Measurements from ENCODE around the gene PSD4. TPM values are rescaled to one million over a fixed set of nuclear protein-coding genes. Genes with fewer than 3 reads are reported as not detected.

PSD4 gene
- total and polyA plus RNA-seq, 10 of the 15 experiments (the other 5 are each of a cell fraction or from before 2014, with no cell fraction given): 0.68 to 114 (median 35.1) TPM

DNA sequence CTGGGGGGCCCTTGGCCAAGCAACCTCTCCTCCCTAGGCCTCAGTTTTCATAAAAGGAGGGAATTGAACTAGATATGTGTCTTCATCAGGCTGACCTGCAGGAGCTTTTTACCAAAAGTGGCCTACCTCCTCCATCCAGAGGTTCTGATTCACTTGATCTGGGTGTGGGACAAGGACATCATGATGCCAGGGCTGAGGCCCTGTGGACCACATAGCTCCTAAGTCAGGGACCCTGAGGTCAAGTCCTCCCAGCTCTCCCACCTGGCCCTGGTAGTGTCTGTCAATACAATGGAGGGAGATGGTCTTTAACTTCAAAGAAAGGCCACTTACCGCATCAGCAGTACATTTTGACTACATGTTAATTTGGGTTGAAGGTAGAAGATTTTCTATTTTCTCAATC, 35.9 kb upstream of the PSD4 start:
- SMC1A ChIA-PET (ENCODE audit: uncharacterized antibody, unreplicated experiment): interaction anchor here (0.6 to 4.9 kb wide), 33 partner anchors 9 to 252 kb away, joined by 3 to 52 read pairs (median 4); partner anchors contain the start of gene PSD4

More for the DNA sequence above, 35.9 kb upstream of the PSD4 start:
- CTCF ChIA-PET: interaction anchor here (0.6 to 11.0 kb wide), 46 partner anchors 8 to 316 kb away, joined by 3 to 195 read pairs (median 6); partner anchors contain the start of genes IL1RN and PSD4
- BruUV-seq (replicated peaks): no TSS peak
- in situ Hi-C loops (cut with MboI): loop anchor here (5.0 kb wide), 1 partner anchor 234 kb away; no protein-coding TSS in a partner anchor
- Histone ChIP-seq H3K4me1 (ENCODE audit: control insufficient read depth, insufficient read depth, low read length) (peaks cover 4% of the 10 kb centered on the region; the same call in 1 of the 2 replicates), H2AFZ (ENCODE audit: control insufficient read depth, low read depth, low read length) (no peak overlapping the region), H3K4me3 (no peak overlapping the region), H3K9ac (ENCODE audit: control insufficient read depth, insufficient read depth, low read length) (no peak overlapping the region), H3K27ac (ENCODE audit: control insufficient read depth, insufficient read depth) (no peak overlapping the region), H3K27me3 (replicated peaks in 1 of 2; ENCODE audit: control insufficient read depth in 2 of 2, insufficient read depth in 2 of 2, low read length in 1 of 2) (no peaks in the 10 kb centered on the region; a peak in 1 of 4 replicates), H3K4me2 (ENCODE audit: control insufficient read depth, insufficient read depth) (no peak overlapping the region), H4K20me1 (ENCODE audit: control insufficient read depth, insufficient read depth) (no peaks in the 10 kb centered on the region), H3K9me3 (replicated peaks; ENCODE audit: control insufficient read depth, insufficient read depth, low read length) (no peaks in the 10 kb centered on the region), H3K79me2 (ENCODE audit: control insufficient read depth, insufficient read depth, low read length) (no peaks in the 10 kb centered on the region), H3K36me3 (ENCODE audit: control insufficient read depth in 2 of 2, insufficient read depth in 2 of 2, low read length in 1 of 2) (no peaks in the 10 kb centered on the region)
- POLR2A ChIA-PET: interaction anchor here (0.6 to 1.6 kb wide), 7 partner anchors 36 to 302 kb away, joined by 3 to 7 read pairs (median 3); partner anchors contain the start of gene PSD4
- RAD21 ChIA-PET (ENCODE audit: unreplicated experiment): interaction anchor here (0.6 to 6.5 kb wide), 23 partner anchors 13 to 810 kb away, joined by 3 to 75 read pairs (median 6); partner anchors contain the start of gene PSD4
- DNase-seq (ENCODE audit: low read depth, low spot score): no peak
- no peak for ATAC-seq
- WGBS (ENCODE audit: insufficient coverage, insufficient replicate concordance, low lambda C conversion rate, missing lambda C conversion rate): 100% methylated on average over 1 of the region's 1 CpG
- intact Hi-C loops (cut with micrococcal nuclease; ENCODE audit: unreplicated experiment): loop anchor here (1.0 to 2.0 kb wide), 5 partner anchors 37 to 253 kb away; no protein-coding TSS in a partner anchor
- TF ChIP-seq ZNF217 (IDR thresholded peaks at IDR 0.05) (no peak), MEF2B (IDR thresholded peaks at IDR 0.05; ENCODE audit: partially characterized antibody, poor library complexity, severe bottlenecking) (no peak)
- TF ChIP-seq, protein P1, sequence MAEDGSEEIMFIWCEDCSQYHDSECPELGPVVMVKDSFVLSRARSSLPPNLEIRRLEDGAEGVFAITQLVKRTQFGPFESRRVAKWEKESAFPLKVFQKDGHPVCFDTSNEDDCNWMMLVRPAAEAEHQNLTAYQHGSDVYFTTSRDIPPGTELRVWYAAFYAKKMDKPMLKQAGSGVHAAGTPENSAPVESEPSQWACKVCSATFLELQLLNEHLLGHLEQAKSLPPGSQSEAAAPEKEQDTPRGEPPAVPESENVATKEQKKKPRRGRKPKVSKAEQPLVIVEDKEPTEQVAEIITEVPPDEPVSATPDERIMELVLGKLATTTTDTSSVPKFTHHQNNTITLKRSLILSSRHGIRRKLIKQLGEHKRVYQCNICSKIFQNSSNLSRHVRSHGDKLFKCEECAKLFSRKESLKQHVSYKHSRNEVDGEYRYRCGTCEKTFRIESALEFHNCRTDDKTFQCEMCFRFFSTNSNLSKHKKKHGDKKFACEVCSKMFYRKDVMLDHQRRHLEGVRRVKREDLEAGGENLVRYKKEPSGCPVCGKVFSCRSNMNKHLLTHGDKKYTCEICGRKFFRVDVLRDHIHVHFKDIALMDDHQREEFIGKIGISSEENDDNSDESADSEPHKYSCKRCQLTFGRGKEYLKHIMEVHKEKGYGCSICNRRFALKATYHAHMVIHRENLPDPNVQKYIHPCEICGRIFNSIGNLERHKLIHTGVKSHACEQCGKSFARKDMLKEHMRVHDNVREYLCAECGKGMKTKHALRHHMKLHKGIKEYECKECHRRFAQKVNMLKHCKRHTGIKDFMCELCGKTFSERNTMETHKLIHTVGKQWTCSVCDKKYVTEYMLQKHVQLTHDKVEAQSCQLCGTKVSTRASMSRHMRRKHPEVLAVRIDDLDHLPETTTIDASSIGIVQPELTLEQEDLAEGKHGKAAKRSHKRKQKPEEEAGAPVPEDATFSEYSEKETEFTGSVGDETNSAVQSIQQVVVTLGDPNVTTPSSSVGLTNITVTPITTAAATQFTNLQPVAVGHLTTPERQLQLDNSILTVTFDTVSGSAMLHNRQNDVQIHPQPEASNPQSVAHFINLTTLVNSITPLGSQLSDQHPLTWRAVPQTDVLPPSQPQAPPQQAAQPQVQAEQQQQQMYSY (CRISPR knock-in tag; IDR thresholded peaks at IDR 0.05): no peak
- TF ChIP-seq, protein P2, sequence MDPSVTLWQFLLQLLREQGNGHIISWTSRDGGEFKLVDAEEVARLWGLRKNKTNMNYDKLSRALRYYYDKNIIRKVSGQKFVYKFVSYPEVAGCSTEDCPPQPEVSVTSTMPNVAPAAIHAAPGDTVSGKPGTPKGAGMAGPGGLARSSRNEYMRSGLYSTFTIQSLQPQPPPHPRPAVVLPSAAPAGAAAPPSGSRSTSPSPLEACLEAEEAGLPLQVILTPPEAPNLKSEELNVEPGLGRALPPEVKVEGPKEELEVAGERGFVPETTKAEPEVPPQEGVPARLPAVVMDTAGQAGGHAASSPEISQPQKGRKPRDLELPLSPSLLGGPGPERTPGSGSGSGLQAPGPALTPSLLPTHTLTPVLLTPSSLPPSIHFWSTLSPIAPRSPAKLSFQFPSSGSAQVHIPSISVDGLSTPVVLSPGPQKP (IDR thresholded peaks at IDR 0.05; ENCODE audit: low read depth, low read length): no peak
- FAIRE-seq: no peak

All from GM12878 (cell line).